Measurements from ENCODE around the gene KDM3A.

Gene KDM3A

DNA sequence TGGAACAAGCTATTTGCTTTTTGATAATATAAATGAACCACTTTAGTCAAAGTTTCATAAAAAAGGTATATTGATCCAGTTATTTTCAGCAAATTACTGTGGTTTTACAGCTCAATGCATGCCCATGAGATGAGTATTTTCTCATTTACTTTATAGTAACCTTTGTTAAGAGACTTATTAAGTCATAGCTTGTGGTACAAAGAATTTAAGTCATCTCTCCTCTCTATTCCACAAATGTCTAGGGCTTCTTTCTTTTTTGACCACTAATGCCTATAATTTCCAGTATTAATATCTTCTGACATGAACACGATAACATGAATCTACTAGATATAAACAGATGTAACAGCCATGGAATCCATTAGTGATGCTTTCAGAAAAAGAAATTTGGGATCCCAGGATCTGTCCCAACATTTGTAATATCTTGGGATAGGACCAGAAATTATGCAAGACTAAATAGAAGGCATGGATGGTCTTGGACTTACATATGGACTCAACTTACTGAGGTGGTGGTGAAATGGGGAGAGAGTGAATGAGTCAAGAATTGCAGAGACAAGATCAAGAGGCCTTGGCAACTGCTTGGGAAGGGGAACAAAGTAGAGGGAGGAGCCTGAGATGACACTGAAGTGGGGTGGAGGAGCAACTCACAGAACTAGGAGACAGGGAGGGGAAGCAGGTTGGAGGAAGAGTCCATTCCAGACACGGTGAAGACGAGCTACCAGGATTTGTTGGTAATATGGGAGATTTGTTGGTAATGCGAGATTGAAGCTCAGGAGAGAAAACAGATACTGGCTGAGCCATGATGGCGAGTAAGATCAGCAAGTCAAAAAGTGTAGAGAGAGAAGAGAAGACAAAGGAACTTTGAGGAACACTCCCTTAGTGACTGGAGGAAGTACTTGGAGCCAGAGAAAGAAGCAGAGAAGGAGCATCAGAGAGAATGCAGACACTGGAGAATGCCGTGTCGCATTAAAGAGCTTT lies 42.4 kb upstream of the KDM3A start:
- TF ChIP-seq, protein P1, sequence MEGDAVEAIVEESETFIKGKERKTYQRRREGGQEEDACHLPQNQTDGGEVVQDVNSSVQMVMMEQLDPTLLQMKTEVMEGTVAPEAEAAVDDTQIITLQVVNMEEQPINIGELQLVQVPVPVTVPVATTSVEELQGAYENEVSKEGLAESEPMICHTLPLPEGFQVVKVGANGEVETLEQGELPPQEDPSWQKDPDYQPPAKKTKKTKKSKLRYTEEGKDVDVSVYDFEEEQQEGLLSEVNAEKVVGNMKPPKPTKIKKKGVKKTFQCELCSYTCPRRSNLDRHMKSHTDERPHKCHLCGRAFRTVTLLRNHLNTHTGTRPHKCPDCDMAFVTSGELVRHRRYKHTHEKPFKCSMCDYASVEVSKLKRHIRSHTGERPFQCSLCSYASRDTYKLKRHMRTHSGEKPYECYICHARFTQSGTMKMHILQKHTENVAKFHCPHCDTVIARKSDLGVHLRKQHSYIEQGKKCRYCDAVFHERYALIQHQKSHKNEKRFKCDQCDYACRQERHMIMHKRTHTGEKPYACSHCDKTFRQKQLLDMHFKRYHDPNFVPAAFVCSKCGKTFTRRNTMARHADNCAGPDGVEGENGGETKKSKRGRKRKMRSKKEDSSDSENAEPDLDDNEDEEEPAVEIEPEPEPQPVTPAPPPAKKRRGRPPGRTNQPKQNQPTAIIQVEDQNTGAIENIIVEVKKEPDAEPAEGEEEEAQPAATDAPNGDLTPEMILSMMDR (IDR thresholded peaks at IDR 0.05; ENCODE audit: extremely low read depth, insufficient read depth, missing control alignments), result no peak
- DNase-seq (ENCODE audit: low spot score), result no peak
- in situ Hi-C loops (cut with MboI; ENCODE audit: low pct_unique_long_range_greater_than_20kb, low sequenced_read_pairs, unreplicated experiment), result no loop called here

DNA sequence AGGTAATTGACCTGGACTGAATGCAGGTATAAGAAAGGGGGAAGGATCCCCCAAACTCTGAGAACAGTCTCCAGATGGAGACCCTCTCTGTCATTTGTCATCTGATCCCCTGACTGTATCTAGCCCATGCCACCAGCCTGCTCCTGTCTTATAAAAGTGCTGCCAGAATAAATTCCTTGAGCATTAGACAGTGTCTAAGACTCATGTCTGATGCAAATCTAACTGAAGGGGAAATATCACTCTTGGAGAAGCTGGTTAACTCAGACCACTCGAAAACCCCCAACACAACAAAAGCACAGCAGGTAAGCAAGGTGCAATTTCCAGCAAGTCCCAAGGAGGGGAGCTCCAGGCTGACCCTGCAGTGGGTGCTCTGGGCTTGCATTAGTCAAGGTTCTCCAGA lies 40.9 kb upstream of the KDM3A start:
- no peak for DNase-seq (ENCODE audit: low spot score)
- in situ Hi-C loops (cut with MboI; ENCODE audit: low pct_unique_long_range_greater_than_20kb, low sequenced_read_pairs, unreplicated experiment), result no loop called here
- TF ChIP-seq, protein P1 (IDR thresholded peaks at IDR 0.05; ENCODE audit: extremely low read depth, insufficient read depth, missing control alignments), result no peak

DNA sequence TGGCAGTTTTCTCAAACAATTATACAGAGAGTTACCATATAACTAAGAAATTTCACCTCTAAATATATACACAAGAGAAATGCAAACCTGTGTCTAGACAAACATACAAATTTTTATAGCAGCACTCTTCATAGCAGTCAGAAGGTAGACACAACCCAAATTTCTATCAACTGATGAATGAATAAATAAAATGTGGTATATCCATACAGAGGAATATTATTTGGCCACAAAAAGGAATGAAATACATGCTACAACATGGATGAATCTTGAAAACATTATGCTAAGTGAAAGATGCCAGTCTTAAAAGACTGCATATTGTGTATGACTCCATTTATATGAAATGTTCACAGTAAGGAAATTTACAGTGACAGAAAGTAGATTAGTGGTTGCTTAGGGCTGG lies 30.6 kb upstream of the KDM3A start:
- TF ChIP-seq, protein P1 (IDR thresholded peaks at IDR 0.05; ENCODE audit: extremely low read depth, insufficient read depth, missing control alignments), result no peak
- in situ Hi-C loops (cut with MboI; ENCODE audit: low pct_unique_long_range_greater_than_20kb, low sequenced_read_pairs, unreplicated experiment), result no loop called here
- DNase-seq (ENCODE audit: low spot score), result no peak

DNA sequence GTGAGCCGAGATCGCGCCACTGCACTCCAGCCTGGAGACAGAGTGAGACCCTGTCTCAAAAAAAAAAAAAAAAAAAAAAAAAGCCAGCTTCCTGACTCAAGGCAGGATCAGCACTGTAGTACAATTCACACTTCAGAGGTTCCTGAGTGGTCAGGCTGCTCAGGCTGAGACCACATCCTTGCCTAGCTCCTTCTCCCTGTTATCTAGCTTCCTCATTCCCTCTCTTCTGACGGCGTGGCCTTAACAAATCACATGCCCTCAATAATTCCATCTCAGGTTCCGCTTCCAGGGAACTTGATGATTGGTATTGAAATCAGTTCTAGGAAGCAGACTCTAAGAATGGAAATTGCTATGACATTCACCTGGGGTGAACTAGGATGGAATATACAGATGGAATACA lies 29.8 kb upstream of the KDM3A start:
- DNase-seq (ENCODE audit: low spot score), result no peak
- in situ Hi-C loops (cut with MboI; ENCODE audit: low pct_unique_long_range_greater_than_20kb, low sequenced_read_pairs, unreplicated experiment), result no loop called here
- TF ChIP-seq, protein P1 (IDR thresholded peaks at IDR 0.05; ENCODE audit: extremely low read depth, insufficient read depth, missing control alignments), result no peak

DNA sequence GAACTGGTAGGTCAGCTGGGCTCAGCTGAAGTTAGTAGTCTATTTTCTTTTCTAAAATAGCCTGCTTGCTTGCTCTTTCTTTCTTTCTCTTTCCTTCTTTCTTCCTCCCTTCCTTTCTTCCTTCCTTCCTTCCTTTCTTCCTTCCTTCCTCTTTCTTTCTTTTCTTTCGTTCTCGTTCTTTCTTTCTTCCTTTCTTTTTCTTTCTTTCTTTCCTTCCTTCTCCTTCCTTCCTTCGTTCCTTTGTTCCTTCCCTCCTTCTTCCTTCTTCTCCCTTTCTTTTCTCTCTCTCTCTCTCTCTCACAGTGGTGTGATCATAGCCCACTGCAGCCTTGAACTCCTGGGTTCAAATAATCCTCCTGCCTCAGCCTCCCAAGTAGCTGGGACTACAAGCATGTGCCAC lies 29.2 kb upstream of the KDM3A start:
- in situ Hi-C loops (cut with MboI; ENCODE audit: low pct_unique_long_range_greater_than_20kb, low sequenced_read_pairs, unreplicated experiment), result no loop called here
- DNase-seq (ENCODE audit: low spot score), result no peak
- TF ChIP-seq, protein P1 (IDR thresholded peaks at IDR 0.05; ENCODE audit: extremely low read depth, insufficient read depth, missing control alignments), result no peak

DNA sequence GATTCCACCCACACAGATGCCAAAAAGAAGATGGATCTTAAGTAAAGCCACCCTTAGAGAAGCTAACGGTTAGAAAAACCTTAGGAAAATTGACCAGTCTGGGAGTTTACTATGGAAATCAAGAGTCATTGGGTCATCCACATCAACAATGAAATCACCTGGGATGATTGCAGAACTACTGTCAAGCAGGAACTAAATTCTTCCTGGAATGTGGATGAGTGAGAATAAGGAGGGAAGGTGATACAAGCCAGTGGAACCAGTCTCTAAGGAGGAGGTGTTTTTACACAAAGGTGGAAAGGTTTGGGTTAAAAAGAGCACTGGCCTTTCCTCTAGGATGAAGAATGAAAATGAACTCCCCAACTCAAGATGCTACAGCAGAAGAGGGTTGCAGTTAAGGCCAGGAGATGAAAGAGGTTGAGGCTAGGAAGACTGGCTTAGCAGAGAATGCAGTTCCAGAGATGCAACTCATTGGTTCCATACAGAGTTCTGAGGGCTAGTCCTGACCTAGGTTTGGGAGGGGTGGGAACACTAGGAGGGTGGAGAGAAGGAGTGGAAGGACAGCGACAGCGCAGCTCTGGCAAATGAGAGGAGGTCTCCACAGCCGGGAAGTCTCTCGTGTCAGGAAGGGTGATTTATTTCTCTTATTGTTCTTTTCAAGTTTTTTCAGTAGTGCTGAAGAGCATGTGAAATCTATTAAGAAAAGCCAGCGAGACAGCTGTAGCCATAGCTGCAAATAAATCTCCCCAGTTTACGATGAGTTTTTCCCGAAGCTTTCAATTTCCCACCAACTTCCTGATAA lies 27.7 kb upstream of the KDM3A start:
- TF ChIP-seq, protein P1 (IDR thresholded peaks at IDR 0.05; ENCODE audit: extremely low read depth, insufficient read depth, missing control alignments), result no peak
- DNase-seq (ENCODE audit: low spot score), result no peak
- in situ Hi-C loops (cut with MboI; ENCODE audit: low pct_unique_long_range_greater_than_20kb, low sequenced_read_pairs, unreplicated experiment), result no loop called here

All from GM13977 (cell line).